Prostate gland (tissue), 2 donors: Measurements from ENCODE around the gene C2orf69.

ENCODE experiments used
- CTCF ChIP-seq, 4 experiments: fragments of 200-600 bp in 2 of 4; fragments of 450-650 bp in 2 of 4; sonication (generic) in 2 of 4; IDR thresholded peaks; 1 replicate in 3 of 4; 2 replicates in 1 of 4; pipeline ENCODE4 v1.5.1; 2016 to 2019; ENCODE audit warnings: antibody characterized with exemption in 4 of 4, mild to moderate bottlenecking in 2 of 4, moderate library complexity in 2 of 4
- POLR2A ChIP-seq: fragments of 450-650 bp; IDR thresholded peaks from one replicate; pipeline ENCODE4 v1.6.1; 2016; ENCODE audit warnings: antibody characterized with exemption, mild to moderate bottlenecking

- no peak for TF ChIP-seq POLR2A
- TF ChIP-seq CTCF (IDR thresholded peaks at IDR 0.05), result no peak
These were observed 39.9 kb downstream of the C2orf69 start for GRCh38 chr2:199951023-199951422.
